T-helper 2 cell treated with Interferon-gamma antibody and Interleukin-4, amounts not matched to agents 5 μg/mL and 100 μg/mL, for 36 hours (primary cell): ENCODE results near the gene NUDCD3.

Experiments
- DNase-seq: peaks from one replicate; pipeline ENCODE4 v3.0.0; 2021; ENCODE audit warnings: low spot score
- H3K27ac Mint-ChIP-seq: one replicate; pipeline ENCODE4 v1.8.0; 2021; ENCODE audit warnings: mild to moderate bottlenecking, mixed read lengths
- H3K27me3 Mint-ChIP-seq: one replicate; pipeline ENCODE4 v1.8.0; 2021; ENCODE audit warnings: low read depth, mixed read lengths
- H3K36me3 Mint-ChIP-seq: one replicate; pipeline ENCODE4 v1.8.0; 2021; ENCODE audit warnings: low read depth, mixed read lengths
- H3K4me1 Mint-ChIP-seq: one replicate; pipeline ENCODE4 v1.8.0; 2021; ENCODE audit warnings: low read depth, mixed read lengths
- H3K4me3 Mint-ChIP-seq: one replicate; pipeline ENCODE4 v1.8.0; 2022; ENCODE audit warnings: mild to moderate bottlenecking, moderate library complexity, mixed read lengths
- H3K9me3 Mint-ChIP-seq: one replicate; pipeline ENCODE4 v1.8.0; 2021; ENCODE audit warnings: mixed read lengths

NUDCD3 gene

DNA sequence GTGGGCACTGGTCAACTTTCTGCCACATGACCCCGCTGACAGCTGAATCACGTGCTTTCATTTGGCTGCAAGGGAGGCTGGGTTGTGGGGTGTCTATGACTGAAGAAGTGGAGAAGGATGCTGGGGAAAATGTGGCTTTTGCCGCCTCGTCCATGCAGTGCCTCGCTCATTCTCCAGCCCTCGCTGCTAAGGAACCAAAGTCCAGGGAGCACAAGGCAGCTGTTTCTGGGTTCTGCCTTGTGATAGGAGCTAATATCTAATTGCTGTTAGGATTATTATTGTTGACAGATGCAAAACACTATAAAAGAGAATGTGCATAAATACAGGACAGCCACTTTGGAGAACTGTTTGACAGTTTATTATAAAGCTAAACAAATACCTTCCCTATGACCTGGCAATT lies 160.1 kb downstream of the NUDCD3 start:
- H3K27me3 Mint-ChIP-seq, result peaks cover 30% of the 10 kb centered on the region
- H3K9me3 Mint-ChIP-seq, result no peaks in the 10 kb centered on the region
- no peak overlapping the region for H3K4me3 Mint-ChIP-seq
- H3K4me1 Mint-ChIP-seq, result peaks cover 3% of the 10 kb centered on the region
- no peak for DNase-seq
- H3K27ac Mint-ChIP-seq, result no peak overlapping the region
- H3K36me3 Mint-ChIP-seq, result peaks cover 2% of the 10 kb centered on the region

- Mint-ChIP-seq H3K9me3 (no peaks in the 10 kb centered on the region), H3K36me3 (peaks cover 2% of the 10 kb centered on the region), H3K4me1 (peaks cover 3% of the 10 kb centered on the region), H3K27ac (no peak overlapping the region), H3K4me3 (no peak overlapping the region), H3K27me3 (peaks cover 30% of the 10 kb centered on the region)
- DNase-seq, result no peak
These were observed 160.6 kb downstream of the NUDCD3 start for GRCh38 chr7:44329888-44330287.
